Tibial nerve (tissue), 4 donors: Measurements from ENCODE around the gene KRT36. TPM values are rescaled to one million over a fixed set of nuclear protein-coding genes. Genes with fewer than 3 reads are reported as not detected.

Experiments used
- DNase-seq, 2 donors: peaks; one replicate each; pipeline ENCODE4 v3.0.0-alpha.2; 2019; ENCODE audit warnings: low spot score in 2 of 2
- H3K27ac ChIP-seq, 4 donors: fragments of 200-600 bp; sonication (generic) in 3 of 4; one replicate each; pipeline ENCODE4 v1.5.1; 2017 to 2019; ENCODE audit warnings: mild to moderate bottlenecking in 1 of 4
- H3K27me3 ChIP-seq, 2 donors: fragments of 200-600 bp; sonication (generic) in 1 of 2; one replicate each; pipeline versions ENCODE4 v1.5.1 to v1.6.0; 2017 to 2019
- H3K36me3 ChIP-seq, 3 donors: fragments of 200-600 bp; sonication (generic); one replicate each; pipeline ENCODE4 v1.5.1; 2018 to 2019
- H3K4me1 ChIP-seq, 4 donors: fragments of 200-600 bp; sonication (generic) in 3 of 4; one replicate each; pipeline ENCODE4 v1.5.1; 2017 to 2019
- H3K4me3 ChIP-seq, 4 donors: fragments of 200-600 bp; sonication (generic) in 3 of 4; one replicate each; pipeline ENCODE4 v1.5.1; 2017 to 2019; ENCODE audit warnings: mild to moderate bottlenecking in 1 of 4, moderate library complexity in 1 of 4
- H3K9me3 ChIP-seq, 4 donors: fragments of 200-600 bp; sonication (generic) in 3 of 4; one replicate each; pipeline ENCODE4 v1.5.1; 2017 to 2019
- CTCF ChIP-seq, 5 experiments: fragments of 200-600 bp in 3 of 5; fragments of 450-650 bp in 2 of 5; sonication (generic) in 3 of 5; IDR thresholded peaks; one replicate each; pipeline ENCODE4 v1.5.1; 2016 to 2019; ENCODE audit warnings: antibody characterized with exemption in 5 of 5, mild to moderate bottlenecking in 3 of 5, moderate library complexity in 2 of 5
- EP300 ChIP-seq, 2 donors: sonication (generic); formaldehyde crosslinking; IDR thresholded peaks; one replicate each; pipeline ENCODE4 v1.6.1; 2017; ENCODE audit warnings: antibody characterized with exemption in 2 of 2, mild to moderate bottlenecking in 1 of 2
- POLR2A ChIP-seq, 2 donors: fragments of 450-650 bp; IDR thresholded peaks; one replicate each; pipeline ENCODE4 v1.6.1; 2017; ENCODE audit warnings: antibody characterized with exemption in 2 of 2, mild to moderate bottlenecking in 2 of 2, moderate library complexity in 2 of 2
- WGBS, 2 donors: methylation state at CpG; one replicate each; pipeline ENCODE4 v1.1.5; 2018; 5-methylcytosine and 5-hydroxymethylcytosine counted together
- total RNA-seq, 4 donors: library from RNA; depleted of rRNA; stranded (reverse); fragments of >200 nt; gene quantifications; one replicate each; pipeline ENCODE4 v1.1.0, GENCODE V29; 2016

KRT36 gene
- total RNA-seq, 4 donors from 2014 or later = 0.42 TPM; not detected in 3

- Histone ChIP-seq H3K4me1 (no peaks in the 10 kb centered on the region), H3K9me3 (no peaks in the 10 kb centered on the region), H3K36me3 (no peaks in the 10 kb centered on the region), H3K4me3 (no peak overlapping the region), H3K27ac (no peak overlapping the region), H3K27me3 (no peaks in the 10 kb centered on the region)
- TF ChIP-seq POLR2A (IDR thresholded peaks at IDR 0.05) = no peak
- TF ChIP-seq CTCF (IDR thresholded peaks at IDR 0.05) = no peak
- no peak for TF ChIP-seq EP300 (IDR thresholded peaks at IDR 0.05)
- no peak for DNase-seq
- 82 to 87% methylated on average over 14 of the region's 14 CpGs for WGBS, 2 donors
These were observed 16.4 kb upstream of the KRT36 start for GRCh38 chr17:41505809-41506767.

GRCh38 chr17:41505007-41505808 lies 15.5 kb upstream of the KRT36 start, which contains the start of gene KRT13:
KRT13 (minus strand) TSS chr17:41505612; CDS start chr17:41505550, 62 bp downstream.
- WGBS, 2 donors = 90 to 91% methylated on average over 17 of the region's 17 CpGs

GRCh38 chr17:41504246-41504977 lies 14.7 kb upstream of the KRT36 start:
- Histone ChIP-seq H3K27me3 (no peaks in the 10 kb centered on the region), H3K4me3 (no peak overlapping the region), H3K4me1 (no peaks in the 10 kb centered on the region), H3K27ac (no peak overlapping the region), H3K9me3 (no peaks in the 10 kb centered on the region), H3K36me3 (no peaks in the 10 kb centered on the region)
- TF ChIP-seq EP300 (IDR thresholded peaks at IDR 0.05) (no peak), CTCF (IDR thresholded peaks at IDR 0.05) (no peak), POLR2A (IDR thresholded peaks at IDR 0.05) (no peak)
- 62 to 68% methylated on average over 8 of the region's 8 CpGs for WGBS, 2 donors
- DNase-seq = no peak

More at GRCh38 chr17:41505007-41505808, 15.5 kb upstream of the KRT36 start, which contains the start of gene KRT13:
- H3K27me3 ChIP-seq = no peaks in the 10 kb centered on the region
- H3K4me1 ChIP-seq = no peaks in the 10 kb centered on the region
- TF ChIP-seq CTCF (IDR thresholded peaks at IDR 0.05) (no peak), POLR2A (IDR thresholded peaks at IDR 0.05) (no peak), EP300 (IDR thresholded peaks at IDR 0.05) (no peak)
- H3K4me3 ChIP-seq = no peak within 1 kb of the TSS
- H3K36me3 ChIP-seq = no peaks in the 10 kb centered on the region
- no peaks in the 10 kb centered on the region for H3K9me3 ChIP-seq
- no peak within 1 kb of the TSS for H3K27ac ChIP-seq
- no peak for DNase-seq

GRCh38 chr17:41503202-41503601 lies 13.5 kb upstream of the KRT36 start:
- peaks cover 0 to 8% (median 0%) of the 10 kb centered on the region in 4 donors for H3K4me1 ChIP-seq
- no peak overlapping the region for H3K4me3 ChIP-seq
- TF ChIP-seq CTCF (IDR thresholded peaks at IDR 0.05) (no peak), POLR2A (IDR thresholded peaks at IDR 0.05) (no peak), EP300 (IDR thresholded peaks at IDR 0.05) (no peak)
- no peak overlapping the region for H3K27ac ChIP-seq
- H3K9me3 ChIP-seq = no peaks in the 10 kb centered on the region
- no peaks in the 10 kb centered on the region for H3K27me3 ChIP-seq
- H3K36me3 ChIP-seq = no peaks in the 10 kb centered on the region
- 77 to 80% methylated on average over 9 of the region's 9 CpGs for WGBS, 2 donors
- DNase-seq = no peak
